ENCODE data around the gene SLC9A3.

GRCh38 chr5:432928-433791 is 91.1 kb downstream of the SLC9A3 start:
- TF ChIP-seq, protein P1, sequence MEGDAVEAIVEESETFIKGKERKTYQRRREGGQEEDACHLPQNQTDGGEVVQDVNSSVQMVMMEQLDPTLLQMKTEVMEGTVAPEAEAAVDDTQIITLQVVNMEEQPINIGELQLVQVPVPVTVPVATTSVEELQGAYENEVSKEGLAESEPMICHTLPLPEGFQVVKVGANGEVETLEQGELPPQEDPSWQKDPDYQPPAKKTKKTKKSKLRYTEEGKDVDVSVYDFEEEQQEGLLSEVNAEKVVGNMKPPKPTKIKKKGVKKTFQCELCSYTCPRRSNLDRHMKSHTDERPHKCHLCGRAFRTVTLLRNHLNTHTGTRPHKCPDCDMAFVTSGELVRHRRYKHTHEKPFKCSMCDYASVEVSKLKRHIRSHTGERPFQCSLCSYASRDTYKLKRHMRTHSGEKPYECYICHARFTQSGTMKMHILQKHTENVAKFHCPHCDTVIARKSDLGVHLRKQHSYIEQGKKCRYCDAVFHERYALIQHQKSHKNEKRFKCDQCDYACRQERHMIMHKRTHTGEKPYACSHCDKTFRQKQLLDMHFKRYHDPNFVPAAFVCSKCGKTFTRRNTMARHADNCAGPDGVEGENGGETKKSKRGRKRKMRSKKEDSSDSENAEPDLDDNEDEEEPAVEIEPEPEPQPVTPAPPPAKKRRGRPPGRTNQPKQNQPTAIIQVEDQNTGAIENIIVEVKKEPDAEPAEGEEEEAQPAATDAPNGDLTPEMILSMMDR (IDR thresholded peaks at IDR 0.05): no peak
- TF ChIP-seq POLR2A (IDR thresholded peaks at IDR 0.05): no peak
- TF ChIP-seq POLR2AphosphoS5 (IDR thresholded peaks at IDR 0.05): no peak
